Right lobe of liver (tissue), 6 donors: ENCODE results near the gene ITGB3BP. TPM values are rescaled to one million over a fixed set of nuclear protein-coding genes. Genes with fewer than 3 reads are reported as not detected.

Experiments
- ATAC-seq, 4 donors: fragments of 200-7000 bp; cut with Tn5 transposase; one replicate each; pipeline ENCODE4 v1.9.1; 2020; ENCODE audit warnings: mild to moderate bottlenecking in 4 of 4, moderate library complexity in 4 of 4
- DNase-seq, 3 donors: peaks; one replicate each; pipeline ENCODE4 v3.0.0-alpha.2; 2020
- H3K27ac ChIP-seq, 3 donors: fragments of 200-600 bp; one replicate each; pipeline ENCODE4 v1.8.0; 2022
- H3K27me3 ChIP-seq, 2 donors: fragments of 200-600 bp; one replicate each; pipeline ENCODE4 v1.8.0; 2022
- H3K36me3 ChIP-seq, 4 donors: fragments of 200-600 bp; sonication (generic) in 1 of 4; one replicate each; pipeline versions ENCODE4 v1.5.1 to v1.8.0; 2017 to 2022; ENCODE audit warnings: control low read depth in 1 of 4
- H3K4me1 ChIP-seq, 4 donors: fragments of 200-600 bp; sonication (generic) in 1 of 4; one replicate each; pipeline versions ENCODE4 v1.5.1 to v1.8.0; 2017 to 2022; ENCODE audit warnings: control low read depth in 1 of 4
- H3K4me3 ChIP-seq, 3 donors: fragments of 200-600 bp; one replicate each; pipeline ENCODE4 v1.8.0; 2022
- H3K9me3 ChIP-seq, 4 donors: fragments of 200-600 bp; sonication (generic) in 1 of 4; one replicate each; pipeline versions ENCODE4 v1.5.1 to v1.8.0; 2017 to 2022; ENCODE audit warnings: control low read depth in 1 of 4
- CTCF ChIP-seq, 4 donors: fragments of 200-600 bp in 3 of 4; fragments of 450-650 bp in 1 of 4; IDR thresholded peaks; one replicate each; pipeline versions ENCODE4 v1.5.1 to v1.8.0; 2016 to 2022; ENCODE audit warnings: antibody characterized with exemption in 4 of 4, mild to moderate bottlenecking in 2 of 4
- POLR2A ChIP-seq: fragments of 450-650 bp; IDR thresholded peaks from one replicate; pipeline ENCODE4 v1.6.1; 2017; ENCODE audit warnings: antibody characterized with exemption, mild to moderate bottlenecking
- WGBS: methylation state at CpG from one replicate; pipeline ENCODE4 v1.1.6; 2018; ENCODE audit warnings: low coverage, low lambda C conversion rate; ENCODE audit not compliant: insufficient coverage; ENCODE audit errors: missing lambda C conversion rate; 5-methylcytosine and 5-hydroxymethylcytosine counted together
- intact Hi-C, 2 donors: fragments of 100-400 bp; cut with DNase I; formaldehyde crosslinking; loops; one replicate each; pipeline versions ENCODE4 v1.11.2 to v1.14.1; 2022
- total RNA-seq, 6 experiments: library from RNA; depleted of rRNA in 2 of 6; stranded (reverse); fragments of >200 nt in 2 of 6; fragmentation: NEBNext Ultra II Directional in 3 of 6; extraction: Animal tissue kit (Norgen Biotek cat#: 25700) in 3 of 6; gene quantifications; one replicate each; pipeline versions ENCODE4 v1.1.0 to v1.2.4, GENCODE V29; 2016 to 2023
- donor health status: DM: no; HTN: yes; CAD: no.
- donor health status: DM: no; HTN: no; CAD: no.
- donor health status: DM: no; HTN: no; CAD: no.
- donor health status: DM: no; HTN: yes; CAD: no.
- donor health status: DM: no; HTN: yes; CAD: no.

ITGB3BP gene
- total RNA-seq, 6 experiments from 2014 or later, result 4.3 to 10.7 (median 7.0) TPM

GRCh38 chr1:63450416-63450815, 72.6 kb downstream of the ITGB3BP start:
- WGBS, result 83% methylated on average over 1 of the region's 1 CpG
- no peaks in the 10 kb centered on the region for H3K36me3 ChIP-seq

DNA sequence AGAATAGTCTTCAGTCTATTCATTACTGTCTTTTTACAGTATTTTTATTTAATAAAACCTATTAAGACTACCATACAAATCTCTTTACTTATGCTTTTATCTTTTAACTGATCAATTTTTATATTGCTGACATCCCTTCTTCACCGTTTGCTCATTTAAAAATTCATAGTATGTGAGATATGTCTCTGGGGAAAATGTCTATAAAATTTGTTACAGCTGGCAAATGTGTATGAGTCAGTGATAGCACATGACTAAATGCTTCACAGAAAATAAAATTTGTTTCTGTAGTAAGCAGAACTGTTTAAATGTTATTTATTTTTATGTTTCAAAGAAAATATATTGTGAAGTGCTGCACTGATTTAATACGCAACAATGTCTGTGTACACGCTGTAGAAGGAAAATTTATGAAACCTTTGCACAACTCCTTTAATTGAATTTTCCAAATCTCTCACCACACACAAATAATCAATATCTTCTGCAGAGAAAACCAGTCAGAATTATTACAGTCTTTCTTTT, 74.2 kb downstream of the ITGB3BP start:
- no peaks in the 10 kb centered on the region for H3K4me1 ChIP-seq
- DNase-seq (no peak), ATAC-seq (no peak)
- no peak overlapping the region for H3K27ac ChIP-seq
- intact Hi-C loops, result no loop called here
- no peaks in the 10 kb centered on the region for H3K36me3 ChIP-seq
- H3K4me3 ChIP-seq, result no peak overlapping the region
- H3K9me3 ChIP-seq, result no peaks in the 10 kb centered on the region
- 93% methylated on average over 3 of the region's 3 CpGs for WGBS
- no peaks in the 10 kb centered on the region for H3K27me3 ChIP-seq
- no peak for TF ChIP-seq CTCF (IDR thresholded peaks at IDR 0.05)
- TF ChIP-seq POLR2A, result no peak

More at GRCh38 chr1:63450416-63450815, 72.6 kb downstream of the ITGB3BP start:
- H3K4me3 ChIP-seq, result no peak overlapping the region
- H3K27ac ChIP-seq, result no peak overlapping the region
- no peaks in the 10 kb centered on the region for H3K9me3 ChIP-seq
- DNase-seq (no peak), ATAC-seq (no peak)
- TF ChIP-seq CTCF (IDR thresholded peaks at IDR 0.05), result no peak
- TF ChIP-seq POLR2A, result no peak
- no peaks in the 10 kb centered on the region for H3K4me1 ChIP-seq
- intact Hi-C loops, result no loop called here
- H3K27me3 ChIP-seq, result no peaks in the 10 kb centered on the region

DNA sequence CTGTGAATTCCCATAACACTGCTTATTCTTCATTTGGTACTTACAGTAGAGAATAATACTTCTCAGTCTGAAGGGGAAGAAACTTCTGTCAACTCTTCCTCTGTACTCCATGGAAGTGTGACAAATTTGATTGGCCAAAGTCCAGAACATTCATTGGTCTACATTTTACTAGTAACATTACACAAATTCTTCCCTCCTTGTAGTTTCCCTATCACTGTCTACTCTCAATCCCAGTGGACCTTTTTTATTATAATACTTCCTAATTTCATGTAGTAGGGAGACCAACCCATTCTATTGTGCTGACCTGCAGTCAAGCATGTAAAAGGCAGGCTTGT, 80.9 kb downstream of the ITGB3BP start:
- H3K27me3 ChIP-seq, result no peaks in the 10 kb centered on the region
- no peaks in the 10 kb centered on the region for H3K36me3 ChIP-seq
- ATAC-seq (no peak), DNase-seq (no peak)
- H3K27ac ChIP-seq, result no peak overlapping the region
- TF ChIP-seq POLR2A (no peak), CTCF (IDR thresholded peaks at IDR 0.05) (no peak)
- no peak overlapping the region for H3K4me3 ChIP-seq
- intact Hi-C loops, result no loop called here
- no peaks in the 10 kb centered on the region for H3K4me1 ChIP-seq
- no peaks in the 10 kb centered on the region for H3K9me3 ChIP-seq

GRCh38 chr1:63435161-63435560, 87.9 kb downstream of the ITGB3BP start:
- Histone ChIP-seq H3K4me1 (no peaks in the 10 kb centered on the region), H3K9me3 (no peaks in the 10 kb centered on the region)
- 77% methylated on average over 4 of the region's 4 CpGs for WGBS

More at GRCh38 chr1:63435161-63435560, 87.9 kb downstream of the ITGB3BP start:
- no peaks in the 10 kb centered on the region for H3K27me3 ChIP-seq
- ATAC-seq, result no peak
- no peak for TF ChIP-seq CTCF (IDR thresholded peaks at IDR 0.05)
- TF ChIP-seq POLR2A, result no peak
- H3K27ac ChIP-seq, result no peak overlapping the region
- no peak for DNase-seq
- H3K4me3 ChIP-seq, result no peak overlapping the region
- H3K36me3 ChIP-seq, result no peaks in the 10 kb centered on the region
- intact Hi-C loops, result loop anchor here in 1 of 2 donors (10.0 kb wide), 1 partner anchor 110 kb away; the partner anchor contains the start of gene FOXD3
